Gastrocnemius medialis (tissue), 4 donors: ENCODE results near the gene ATXN7L1. TPM values are rescaled to one million over a fixed set of nuclear protein-coding genes. Genes with fewer than 3 reads are reported as not detected.

ENCODE experiments used
- ATAC-seq, 2 donors: fragments of 150-250 bp; one replicate each; pipeline ENCODE4 v1.9.1; 2016
- DNase-seq, 2 donors: peaks; one replicate each; pipeline ENCODE4 v3.0.0-alpha.2; 2019
- H3K27ac ChIP-seq, 4 donors: fragments of 200-600 bp; sonication (generic); 1 replicate in 1 of 4; 2 replicates in 3 of 4; pipeline ENCODE4 v1.5.1; 2016 to 2018; ENCODE audit warnings: mild to moderate bottlenecking in 2 of 4, moderate library complexity in 1 of 4
- H3K27me3 ChIP-seq, 3 donors: fragments of 200-600 bp; sonication (generic) in 2 of 3; 1 replicate in 1 of 3; 2 replicates in 2 of 3; pipeline versions ENCODE4 v1.5.1 to v1.6.0; 2016 to 2019; ENCODE audit warnings: mild to moderate bottlenecking in 1 of 3, moderate library complexity in 1 of 3
- H3K36me3 ChIP-seq, 2 donors: fragments of 200-600 bp; sonication (generic) in 1 of 2; one replicate each; pipeline ENCODE4 v1.5.1; 2017 to 2018
- H3K4me1 ChIP-seq, 2 donors: fragments of 200-600 bp; sonication (generic) in 1 of 2; one replicate each; pipeline ENCODE4 v1.5.1; 2016 to 2017; ENCODE audit warnings: mild to moderate bottlenecking in 2 of 2
- H3K4me3 ChIP-seq, 4 donors: fragments of 200-600 bp; sonication (generic) in 3 of 4; 1 replicate in 1 of 4; 2 replicates in 3 of 4; pipeline ENCODE4 v1.5.1; 2016 to 2019; ENCODE audit warnings: mild to moderate bottlenecking in 2 of 4
- H3K9me3 ChIP-seq, 3 donors: fragments of 200-600 bp; sonication (generic) in 2 of 3; 1 replicate in 1 of 3; 2 replicates in 2 of 3; pipeline ENCODE4 v1.5.1; 2016 to 2019
- POLR2A ChIP-seq, 2 donors: fragments of 450-650 bp; IDR thresholded peaks; one replicate each; pipeline ENCODE4 v1.6.1; 2017; ENCODE audit warnings: antibody characterized with exemption in 2 of 2, mild to moderate bottlenecking in 2 of 2, moderate library complexity in 2 of 2
- in situ Hi-C, 4 donors: fragments of 200-750 bp; cut with MboI; loops; one replicate each; pipeline versions ENCODE4 v1.15.0 to v1.8.0; 2017; ENCODE audit warnings: low sequenced_read_pairs in 4 of 4
- intact Hi-C: fragments of 100-400 bp; cut with DNase I; formaldehyde crosslinking; loops from one replicate; pipeline ENCODE4 v1.15.1; 2023; ENCODE audit warnings: low total_unique reads
- total RNA-seq, 4 donors: library from RNA; depleted of rRNA; stranded (reverse); fragments of >200 nt; gene quantifications; one replicate each; pipeline versions ENCODE4 v1.1.0 to v1.2.3, GENCODE V29; 2016
- TF ChIP-seq, protein P1 (sequence below), 5 experiments: fragments of 450-650 bp in 3 of 5; fragments of 200-600 bp in 2 of 5; sonication (generic) in 2 of 5; IDR thresholded peaks in 4 of 5; conservative IDR thresholded peaks in 1 of 5; 1 replicate in 4 of 5; 2 replicates in 1 of 5; pipeline ENCODE4 v1.5.1; 2016 to 2019; ENCODE audit warnings: antibody characterized with exemption in 5 of 5, mild to moderate bottlenecking in 3 of 5, moderate library complexity in 3 of 5

ATXN7L1 gene
- total RNA-seq, 4 donors from 2014 or later: 1.6 to 6.6 (median 4.8) TPM

DNA sequence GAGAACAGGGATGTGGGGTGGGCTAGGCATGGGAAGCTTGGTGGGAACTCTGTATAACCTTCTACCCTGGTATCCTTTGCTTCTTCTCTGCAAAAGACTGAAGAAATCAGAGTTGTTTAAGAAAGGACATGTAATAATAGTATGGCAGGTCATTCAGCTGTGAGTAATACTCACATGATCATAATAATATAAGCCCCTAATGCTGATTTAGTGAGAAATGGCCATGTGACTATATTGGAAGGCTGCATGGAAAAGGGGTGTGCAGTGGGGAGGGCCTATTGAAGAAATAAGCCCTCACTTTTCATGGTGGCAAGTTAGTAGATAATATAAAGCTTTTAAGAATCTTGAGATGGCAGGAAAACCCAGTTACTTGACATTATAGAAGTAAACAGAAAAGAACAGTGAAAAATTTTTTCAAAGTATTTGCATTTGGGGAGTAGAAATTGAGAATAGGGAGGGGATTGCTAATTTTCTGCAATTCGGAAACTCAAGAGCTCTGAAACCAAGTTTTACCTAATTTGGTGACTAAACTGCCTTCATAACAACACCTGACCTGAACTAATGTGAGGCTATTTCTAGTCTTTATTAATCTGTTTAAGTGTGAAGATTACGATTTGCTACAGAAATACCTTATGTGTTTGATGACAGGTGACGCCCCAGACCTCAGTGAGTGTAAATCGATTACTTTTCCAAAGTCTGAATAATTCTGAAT lies 44.4 kb downstream of the ATXN7L1 start:
- intact Hi-C loops: no loop called here
- H3K36me3 ChIP-seq: no peaks in the 10 kb centered on the region
- H3K9me3 ChIP-seq: no peaks in the 10 kb centered on the region
- no peaks in the 10 kb centered on the region for H3K27me3 ChIP-seq
- no peak overlapping the region for H3K27ac ChIP-seq
- ATAC-seq: no peak
- H3K4me1 ChIP-seq: peaks cover 5 to 15% of the 10 kb centered on the region in 2 donors
- no peak for TF ChIP-seq POLR2A (IDR thresholded peaks at IDR 0.05)
- in situ Hi-C loops: no loop called here
- no peak overlapping the region for H3K4me3 ChIP-seq
- DNase-seq: no peak

DNA sequence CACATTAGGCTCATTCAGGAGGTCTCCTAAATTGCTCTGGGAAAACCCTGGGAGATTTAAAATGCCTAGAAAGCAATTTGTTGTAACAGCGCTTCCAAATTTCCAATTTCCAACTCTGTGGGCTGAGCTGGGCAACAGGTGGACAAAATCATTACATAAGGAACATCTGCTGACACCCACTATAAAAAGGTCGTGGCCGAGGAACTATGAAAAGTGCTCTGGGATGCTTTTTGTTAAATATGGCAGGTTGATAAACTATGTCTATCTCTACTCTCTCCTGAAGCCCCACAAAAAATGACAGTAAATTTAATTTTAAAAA lies 45.1 kb downstream of the ATXN7L1 start:
- Histone ChIP-seq H3K36me3 (no peaks in the 10 kb centered on the region), H3K27me3 (no peaks in the 10 kb centered on the region), H3K4me1 (peaks cover 6 to 16% of the 10 kb centered on the region in 2 donors), H3K9me3 (no peaks in the 10 kb centered on the region), H3K27ac (no peak overlapping the region), H3K4me3 (no peak overlapping the region)
- TF ChIP-seq POLR2A (IDR thresholded peaks at IDR 0.05): no peak
- TF ChIP-seq, protein P1, sequence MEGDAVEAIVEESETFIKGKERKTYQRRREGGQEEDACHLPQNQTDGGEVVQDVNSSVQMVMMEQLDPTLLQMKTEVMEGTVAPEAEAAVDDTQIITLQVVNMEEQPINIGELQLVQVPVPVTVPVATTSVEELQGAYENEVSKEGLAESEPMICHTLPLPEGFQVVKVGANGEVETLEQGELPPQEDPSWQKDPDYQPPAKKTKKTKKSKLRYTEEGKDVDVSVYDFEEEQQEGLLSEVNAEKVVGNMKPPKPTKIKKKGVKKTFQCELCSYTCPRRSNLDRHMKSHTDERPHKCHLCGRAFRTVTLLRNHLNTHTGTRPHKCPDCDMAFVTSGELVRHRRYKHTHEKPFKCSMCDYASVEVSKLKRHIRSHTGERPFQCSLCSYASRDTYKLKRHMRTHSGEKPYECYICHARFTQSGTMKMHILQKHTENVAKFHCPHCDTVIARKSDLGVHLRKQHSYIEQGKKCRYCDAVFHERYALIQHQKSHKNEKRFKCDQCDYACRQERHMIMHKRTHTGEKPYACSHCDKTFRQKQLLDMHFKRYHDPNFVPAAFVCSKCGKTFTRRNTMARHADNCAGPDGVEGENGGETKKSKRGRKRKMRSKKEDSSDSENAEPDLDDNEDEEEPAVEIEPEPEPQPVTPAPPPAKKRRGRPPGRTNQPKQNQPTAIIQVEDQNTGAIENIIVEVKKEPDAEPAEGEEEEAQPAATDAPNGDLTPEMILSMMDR (IDR thresholded peaks at IDR 0.05 in 4 of 5, conservative IDR thresholded peaks at IDR 0.05 in 1 of 5): no peak
- intact Hi-C loops (no loop called here), in situ Hi-C loops (no loop called here)
- DNase-seq (no peak), ATAC-seq (no peak)

DNA sequence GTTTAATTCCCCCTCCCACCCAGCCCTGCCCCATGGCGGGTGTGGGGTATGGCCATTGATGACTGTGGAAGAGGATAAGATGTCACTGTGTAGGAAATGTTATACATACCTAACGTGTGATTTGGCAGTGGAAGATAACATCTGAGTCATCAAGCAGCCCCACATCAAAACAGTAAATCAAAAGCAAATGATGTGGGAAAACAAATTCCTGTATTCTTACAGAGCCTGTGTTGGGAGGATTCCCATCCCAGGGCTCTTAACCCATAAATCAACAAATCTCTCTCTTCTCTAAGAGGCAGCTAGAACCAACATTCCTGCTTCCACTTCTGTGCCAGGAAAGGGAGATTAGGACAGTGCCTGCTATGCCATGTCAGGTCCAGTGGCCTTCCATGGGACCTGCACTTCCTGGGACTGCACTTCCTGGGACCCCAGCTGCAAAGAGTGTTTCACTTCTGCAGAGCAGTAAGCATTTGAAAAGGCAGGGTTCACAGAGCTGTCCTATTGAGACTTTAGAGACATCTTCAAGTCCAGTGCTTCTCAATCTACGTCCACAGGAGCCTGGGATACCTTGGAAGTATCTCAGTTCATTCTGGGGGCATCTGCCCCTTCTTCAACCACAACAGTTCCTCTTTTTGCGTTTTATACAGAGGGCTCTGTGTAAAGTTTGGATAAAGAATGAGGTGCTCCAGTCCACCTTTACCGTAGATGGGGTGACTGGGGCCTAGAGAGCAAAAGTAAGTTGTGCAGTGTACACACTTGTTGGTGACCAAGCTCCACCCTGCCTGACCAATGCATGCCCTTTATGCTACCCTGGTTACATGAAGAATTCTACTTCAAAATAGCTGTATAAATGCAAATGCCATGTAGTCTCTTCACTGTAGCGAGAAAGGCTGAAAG lies 45.7 kb downstream of the ATXN7L1 start:
- no peaks in the 10 kb centered on the region for H3K27me3 ChIP-seq
- in situ Hi-C loops: no loop called here
- H3K27ac ChIP-seq: no peak overlapping the region
- H3K9me3 ChIP-seq: no peaks in the 10 kb centered on the region
- intact Hi-C loops: no loop called here
- H3K36me3 ChIP-seq: no peaks in the 10 kb centered on the region
- H3K4me3 ChIP-seq: no peak overlapping the region
- peak; percentile 36 to 81 for ATAC-seq
- peaks cover 13 to 22% of the 10 kb centered on the region in 2 donors for H3K4me1 ChIP-seq
- TF ChIP-seq POLR2A (IDR thresholded peaks at IDR 0.05): no peak
- TF ChIP-seq, protein P1 (IDR thresholded peaks at IDR 0.05 in 4 of 5, conservative IDR thresholded peaks at IDR 0.05 in 1 of 5): no peak
- DNase-seq: no peak

DNA sequence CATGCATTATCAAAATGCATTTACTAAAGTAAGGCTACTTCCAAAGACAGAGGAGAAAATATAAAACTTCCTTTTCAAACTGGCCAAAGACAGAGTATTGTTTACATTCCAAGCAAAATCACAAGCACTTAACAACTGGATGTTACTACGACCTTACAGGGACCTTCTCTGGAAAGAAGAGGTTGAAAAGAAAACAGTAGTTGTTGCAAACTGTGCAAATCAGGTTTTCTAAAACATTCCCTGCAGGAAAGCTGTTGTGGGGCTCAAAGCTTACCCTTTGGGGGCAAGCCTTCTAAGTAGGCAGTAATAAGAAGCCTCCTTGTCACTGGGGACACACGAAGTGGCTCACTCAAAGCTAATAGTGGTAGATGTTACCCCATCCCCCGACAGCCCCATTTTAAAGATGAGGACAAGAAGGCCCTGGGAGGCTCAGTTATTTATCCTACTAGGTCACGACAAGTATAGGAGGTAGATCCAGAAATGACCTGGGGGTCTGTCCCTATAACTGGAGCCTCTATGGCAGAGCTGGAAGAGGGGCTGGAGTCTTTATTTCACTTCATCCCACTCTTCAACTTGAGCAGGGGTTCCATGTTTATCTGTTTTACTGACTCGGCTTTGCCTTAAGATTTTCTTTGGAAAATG lies 46.6 kb downstream of the ATXN7L1 start:
- Histone ChIP-seq H3K27me3 (no peaks in the 10 kb centered on the region), H3K27ac (no peak overlapping the region), H3K9me3 (no peaks in the 10 kb centered on the region), H3K36me3 (no peaks in the 10 kb centered on the region), H3K4me1 (peaks cover 14 to 22% of the 10 kb centered on the region in 2 donors), H3K4me3 (no peak overlapping the region)
- DNase-seq (no peak), ATAC-seq (no peak)
- intact Hi-C loops (no loop called here), in situ Hi-C loops (no loop called here)
- TF ChIP-seq POLR2A (IDR thresholded peaks at IDR 0.05): no peak
- TF ChIP-seq, protein P1 (IDR thresholded peaks at IDR 0.05 in 4 of 5, conservative IDR thresholded peaks at IDR 0.05 in 1 of 5): no peak

DNA sequence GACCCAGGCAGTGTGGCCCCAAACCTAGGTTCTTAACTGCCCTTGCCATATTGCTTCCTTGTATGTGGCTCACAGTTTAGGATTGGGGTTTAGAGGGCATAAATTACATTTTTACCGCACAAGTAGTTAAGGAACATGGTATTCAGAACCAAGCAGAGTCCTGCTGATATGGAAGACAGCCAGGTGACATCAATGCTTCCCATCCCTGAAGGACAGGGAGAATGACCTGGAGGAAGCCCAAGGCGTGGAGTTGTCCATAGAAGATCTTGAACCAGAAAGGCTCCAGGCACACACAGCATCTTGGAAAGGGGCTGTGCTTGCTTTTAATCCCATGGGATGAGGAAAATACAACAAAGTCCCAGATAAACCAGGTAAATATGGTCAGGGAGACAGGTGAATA lies 48.3 kb downstream of the ATXN7L1 start:
- in situ Hi-C loops (no loop called here), intact Hi-C loops (no loop called here)
- peaks cover 14 to 22% of the 10 kb centered on the region in 2 donors for H3K4me1 ChIP-seq
- no peaks in the 10 kb centered on the region for H3K9me3 ChIP-seq
- no peak overlapping the region for H3K4me3 ChIP-seq
- no peaks in the 10 kb centered on the region for H3K36me3 ChIP-seq
- H3K27ac ChIP-seq: no peak overlapping the region
- ATAC-seq (no peak), DNase-seq (no peak)
- no peaks in the 10 kb centered on the region for H3K27me3 ChIP-seq
- TF ChIP-seq, protein P1 (IDR thresholded peaks at IDR 0.05 in 4 of 5, conservative IDR thresholded peaks at IDR 0.05 in 1 of 5): no peak
- TF ChIP-seq POLR2A (IDR thresholded peaks at IDR 0.05): no peak
